HK-2 (cell line): ENCODE measurements around the gene TDRD10.

Experiments
- DNase-seq: peaks from one replicate; pipeline ENCODE4 v3.0.0-alpha.2; 2018; ENCODE audit not compliant: unreplicated experiment

TDRD10 gene

DNA sequence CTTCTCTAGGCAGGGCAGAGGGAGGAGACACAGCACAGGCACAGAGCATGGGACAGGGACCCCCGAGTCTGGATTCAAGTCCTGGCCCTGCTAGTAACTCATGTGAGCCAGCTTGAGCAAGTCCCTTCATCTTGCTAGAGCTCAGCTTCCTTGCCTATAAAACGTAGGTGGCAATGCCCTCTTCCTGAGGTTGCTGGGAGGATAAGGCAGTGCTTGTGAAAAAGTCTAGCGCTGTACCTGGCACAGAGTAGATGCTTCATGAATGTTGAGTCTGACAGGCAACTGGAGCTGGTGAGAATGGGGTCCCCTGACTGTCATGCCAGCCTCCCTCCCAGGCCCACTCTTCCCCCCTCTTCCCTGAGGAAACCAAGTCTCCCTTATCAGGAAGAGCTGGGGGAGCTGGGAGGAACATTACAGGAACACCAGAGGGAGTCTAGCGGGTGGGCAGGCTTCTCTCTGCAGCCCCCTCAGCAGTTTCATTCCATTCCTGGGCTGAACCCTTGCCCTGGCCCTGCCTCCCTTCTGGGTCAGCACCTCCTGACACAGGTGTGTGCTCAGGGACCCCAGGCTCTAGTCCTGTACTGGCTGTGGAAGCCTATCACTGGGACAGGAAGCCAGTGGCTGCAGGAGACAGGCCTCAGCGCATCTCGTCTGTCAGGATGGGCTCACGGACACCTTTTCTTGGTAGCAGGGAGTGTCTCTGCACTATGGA lies 75.5 kb downstream of the TDRD10 start:
- no peak for DNase-seq

- DNase-seq: no peak
Measured at GRCh38 chr1:154578058-154578418, 76.0 kb downstream of the TDRD10 start.

GRCh38 chr1:154579374-154579773 lies 77.4 kb downstream of the TDRD10 start:
- DNase-seq: no peak

DNA sequence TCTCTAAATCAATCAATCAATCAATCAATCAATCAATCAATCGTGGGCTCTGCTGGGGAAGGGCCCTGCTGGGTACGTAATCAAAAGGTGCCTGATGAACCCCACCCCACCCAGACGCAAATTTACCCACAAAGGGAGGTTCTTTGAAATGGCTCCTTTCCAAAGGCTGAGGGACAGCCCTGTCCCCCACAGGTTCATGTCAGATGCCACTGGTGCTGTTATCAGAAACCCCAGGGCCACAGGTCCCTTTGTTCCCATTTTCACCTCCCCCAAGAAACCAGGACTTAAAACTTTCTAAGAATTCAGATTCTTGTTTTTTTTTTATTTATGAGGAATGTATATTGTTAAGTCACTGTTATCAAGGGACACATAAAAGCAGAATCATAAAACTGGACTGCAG lies 79.7 kb downstream of the TDRD10 start:
- DNase-seq: no peak

DNA sequence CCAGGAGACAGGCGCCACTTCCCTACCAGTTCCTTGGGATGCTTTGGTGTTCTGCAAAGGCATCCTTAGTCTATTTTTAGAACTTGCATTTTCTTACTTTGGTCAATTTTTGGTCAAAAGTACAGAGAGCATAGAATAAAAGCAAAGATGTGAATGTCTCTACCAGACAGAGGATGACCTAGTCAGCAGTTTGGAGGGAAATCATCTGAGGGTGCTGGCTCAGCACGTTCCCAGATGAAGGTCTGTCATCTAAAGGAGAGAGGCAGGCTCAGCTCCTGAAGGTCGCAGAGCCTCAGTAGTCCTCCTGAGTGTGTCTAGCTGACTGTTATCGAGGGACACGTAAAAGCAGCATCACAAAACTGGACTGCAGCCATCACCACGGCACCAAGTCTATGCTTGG lies 80.9 kb downstream of the TDRD10 start:
- DNase-seq: no peak

GRCh38 chr1:154583773-154584172 lies 81.8 kb downstream of the TDRD10 start:
- DNase-seq: no peak

GRCh38 chr1:154584267-154584994 lies 82.4 kb downstream of the TDRD10 start:
- DNase-seq: no peak

GRCh38 chr1:154586231-154586630 lies 84.2 kb downstream of the TDRD10 start:
- no peak for DNase-seq

GRCh38 chr1:154586641-154587040 lies 84.6 kb downstream of the TDRD10 start:
- no peak for DNase-seq

GRCh38 chr1:154589780-154590179 lies 87.8 kb downstream of the TDRD10 start:
- no peak for DNase-seq

DNA sequence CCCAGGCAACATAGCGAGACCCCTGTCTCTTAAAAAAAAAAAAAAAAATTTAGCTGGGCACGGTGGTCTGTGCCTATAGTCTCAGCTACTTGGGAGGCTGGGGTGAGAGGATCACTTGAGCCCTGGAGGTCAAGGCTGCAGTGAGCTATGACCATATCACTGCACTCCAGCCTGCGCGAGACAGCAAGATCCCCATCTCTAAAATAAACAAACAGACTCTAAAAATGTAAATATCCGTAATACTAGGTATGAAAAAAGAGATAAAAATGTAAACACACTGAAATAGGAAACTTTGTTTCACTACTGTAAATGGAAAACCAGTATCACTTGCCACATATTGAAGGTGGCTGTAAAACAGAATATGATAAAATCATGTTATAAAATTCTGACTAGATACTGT lies 88.7 kb downstream of the TDRD10 start:
- no peak for DNase-seq

DNA sequence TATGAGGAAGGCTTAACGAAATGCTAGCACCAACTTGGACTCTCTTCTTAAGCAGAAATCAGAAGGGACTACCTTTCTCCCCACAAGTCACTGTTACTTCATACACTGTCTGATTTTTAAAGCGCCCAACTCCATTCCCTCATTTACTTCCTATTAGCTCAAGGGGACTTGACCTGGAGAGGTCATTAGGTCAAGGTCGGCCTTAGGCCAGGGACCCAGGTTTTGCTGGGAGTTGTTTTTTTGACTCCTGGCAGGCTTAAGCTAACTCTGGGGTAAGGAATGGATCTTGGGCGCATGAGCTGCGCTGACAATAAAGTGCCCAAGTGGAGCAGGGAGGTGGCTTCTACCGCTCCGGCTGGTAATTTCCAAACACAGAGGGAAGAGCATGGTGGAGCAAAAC lies 89.2 kb downstream of the TDRD10 start:
- no peak for DNase-seq

DNA sequence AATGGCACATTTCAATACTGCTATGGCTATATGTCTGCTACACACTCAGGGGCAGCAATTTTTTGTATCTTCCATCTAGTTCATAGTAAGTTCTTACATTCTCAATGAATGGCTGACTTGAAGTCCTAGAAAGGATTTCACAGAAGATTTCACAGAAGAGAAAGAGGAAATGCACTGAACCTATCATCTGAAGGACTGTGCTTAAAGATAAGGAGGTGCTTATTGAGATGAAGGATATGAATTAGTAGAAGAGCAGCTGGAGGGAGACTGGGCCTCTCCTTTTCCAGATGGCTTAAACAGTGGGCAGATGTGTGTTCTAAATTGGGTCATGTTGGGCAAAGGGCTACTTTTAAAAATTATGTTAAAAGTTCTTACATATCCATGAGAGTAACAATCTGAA lies 91.4 kb downstream of the TDRD10 start:
- DNase-seq: no peak

GRCh38 chr1:154594811-154595210 lies 92.8 kb downstream of the TDRD10 start:
- no peak for DNase-seq

- DNase-seq: no peak
Measured at GRCh38 chr1:154595621-154596020, 93.6 kb downstream of the TDRD10 start.
